Kidney epithelial cell (primary cell): ENCODE measurements around the gene CLNK. TPM values are rescaled to one million over a fixed set of nuclear protein-coding genes. Genes with fewer than 3 reads are reported as not detected.

Experiments
- DNase-seq: peaks from one replicate; pipeline ENCODE4 v3.0.0-alpha.2; 2010; ENCODE audit warnings: low read depth
- H3K27me3 ChIP-seq: 2 replicates; pipeline ENCODE4 v1.6.0; 2011; ENCODE audit warnings: low read length; ENCODE audit not compliant: control insufficient read depth, insufficient read depth
- H3K36me3 ChIP-seq: 2 replicates; pipeline ENCODE4 v1.5.1; 2011; ENCODE audit warnings: low read length; ENCODE audit not compliant: control insufficient read depth, insufficient read depth
- H3K4me3 ChIP-seq: 2 replicates; pipeline ENCODE4 v1.5.1; 2011; ENCODE audit warnings: low read depth, mild to moderate bottlenecking, control low read depth, low read length
- total RNA-seq: library from RNA; depleted of rRNA; stranded (reverse); fragments of >200 nt; gene quantifications from 2 replicates; pipeline ENCODE4 v1.2.3, GENCODE V29; 2015
- TF ChIP-seq, protein P1 (sequence below): IDR thresholded peaks from 2 replicates; pipeline ENCODE4 v1.5.1; 2011; ENCODE audit warnings: mild to moderate bottlenecking, moderate library complexity, low read length, control low read depth, inconsistent platforms; ENCODE audit not compliant: insufficient read depth, poor library complexity, severe bottlenecking

CLNK gene
- total RNA-seq, 1 donor from 2014 or later = not detected

DNA sequence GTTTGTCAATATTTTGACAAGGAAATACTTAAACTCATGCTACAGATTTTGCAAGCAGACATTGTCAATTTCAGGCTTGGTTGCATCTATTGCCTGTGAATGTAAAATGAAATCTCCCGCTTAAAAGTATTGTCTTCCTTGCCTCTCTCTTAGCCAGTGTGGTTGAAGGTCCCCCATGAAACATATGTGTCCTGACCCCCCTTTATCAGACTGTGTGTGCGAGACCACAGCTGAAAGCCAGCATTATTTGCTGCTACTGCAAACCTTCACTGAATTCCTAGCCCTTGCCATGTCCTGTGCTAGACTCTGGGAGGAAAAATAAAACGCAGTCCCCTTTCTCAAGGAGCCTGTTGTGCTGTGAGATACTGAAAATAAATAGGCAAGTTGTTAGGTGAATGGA lies 16.6 kb upstream of the CLNK start:
- no peaks in the 10 kb centered on the region for H3K27me3 ChIP-seq
- no peak for DNase-seq
- H3K36me3 ChIP-seq = no peaks in the 10 kb centered on the region
- H3K4me3 ChIP-seq = no peak overlapping the region
- TF ChIP-seq, protein P1, sequence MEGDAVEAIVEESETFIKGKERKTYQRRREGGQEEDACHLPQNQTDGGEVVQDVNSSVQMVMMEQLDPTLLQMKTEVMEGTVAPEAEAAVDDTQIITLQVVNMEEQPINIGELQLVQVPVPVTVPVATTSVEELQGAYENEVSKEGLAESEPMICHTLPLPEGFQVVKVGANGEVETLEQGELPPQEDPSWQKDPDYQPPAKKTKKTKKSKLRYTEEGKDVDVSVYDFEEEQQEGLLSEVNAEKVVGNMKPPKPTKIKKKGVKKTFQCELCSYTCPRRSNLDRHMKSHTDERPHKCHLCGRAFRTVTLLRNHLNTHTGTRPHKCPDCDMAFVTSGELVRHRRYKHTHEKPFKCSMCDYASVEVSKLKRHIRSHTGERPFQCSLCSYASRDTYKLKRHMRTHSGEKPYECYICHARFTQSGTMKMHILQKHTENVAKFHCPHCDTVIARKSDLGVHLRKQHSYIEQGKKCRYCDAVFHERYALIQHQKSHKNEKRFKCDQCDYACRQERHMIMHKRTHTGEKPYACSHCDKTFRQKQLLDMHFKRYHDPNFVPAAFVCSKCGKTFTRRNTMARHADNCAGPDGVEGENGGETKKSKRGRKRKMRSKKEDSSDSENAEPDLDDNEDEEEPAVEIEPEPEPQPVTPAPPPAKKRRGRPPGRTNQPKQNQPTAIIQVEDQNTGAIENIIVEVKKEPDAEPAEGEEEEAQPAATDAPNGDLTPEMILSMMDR = no peak

DNA sequence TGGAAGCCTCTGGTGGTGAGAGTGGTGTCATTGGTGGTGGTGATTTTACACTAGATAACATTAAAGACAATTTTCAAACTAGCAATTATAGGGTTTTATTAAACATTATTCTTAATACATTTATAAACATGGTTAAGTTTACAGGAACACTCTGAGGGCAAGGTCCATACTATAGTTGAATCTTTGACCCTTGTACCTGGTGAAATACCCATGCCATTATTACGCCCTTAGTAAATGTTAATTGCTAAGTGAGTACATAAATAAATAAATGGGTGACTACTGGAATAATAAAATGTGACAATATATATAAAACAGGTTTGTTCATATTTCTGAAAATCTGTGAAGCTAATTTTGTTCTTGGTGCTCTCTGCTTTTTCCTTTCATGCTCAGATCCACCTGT lies 13.6 kb upstream of the CLNK start:
- H3K4me3 ChIP-seq = no peak overlapping the region
- no peaks in the 10 kb centered on the region for H3K27me3 ChIP-seq
- H3K36me3 ChIP-seq = no peaks in the 10 kb centered on the region
- TF ChIP-seq, protein P1 = no peak
- no peak for DNase-seq

DNA sequence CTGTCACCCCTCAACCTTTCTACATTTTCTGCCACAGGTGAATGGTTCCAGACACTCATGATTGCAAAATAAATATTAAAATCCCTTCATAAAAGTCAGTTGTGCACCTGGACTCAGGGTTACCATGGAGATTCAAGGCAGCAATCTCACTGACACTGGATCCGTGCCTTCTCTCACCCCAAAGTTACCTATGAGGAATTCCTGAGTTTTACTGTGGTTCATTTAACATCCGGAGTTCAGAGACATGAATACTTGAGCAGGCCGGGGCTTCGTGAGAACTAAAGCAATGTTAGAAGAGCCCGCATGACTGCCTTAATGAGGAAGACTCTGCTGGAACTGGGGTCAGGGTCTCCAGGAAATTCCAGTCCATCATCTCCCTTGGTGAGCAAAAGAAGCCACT lies 12.5 kb upstream of the CLNK start:
- Histone ChIP-seq H3K4me3 (no peak overlapping the region), H3K27me3 (no peaks in the 10 kb centered on the region), H3K36me3 (no peaks in the 10 kb centered on the region)
- no peak for DNase-seq
- TF ChIP-seq, protein P1 = no peak

DNA sequence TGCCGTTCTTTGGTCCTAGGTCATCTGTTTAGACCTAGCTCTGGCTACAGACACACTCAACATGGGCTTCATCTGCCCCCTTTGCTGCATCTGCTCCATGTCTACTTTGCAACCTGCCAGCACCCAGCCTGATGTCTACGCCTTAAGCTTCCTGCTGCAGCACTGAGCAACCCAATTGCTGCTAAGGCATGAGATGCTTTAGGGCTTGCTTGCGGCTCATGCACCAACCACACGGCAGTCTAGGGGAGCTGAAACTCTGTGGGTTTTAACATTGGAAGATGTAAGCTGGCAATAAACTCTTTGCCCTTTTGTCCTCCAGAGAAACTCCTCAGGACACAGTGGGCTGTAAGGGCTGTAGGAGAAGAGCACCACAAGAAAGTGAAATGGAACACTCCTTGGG lies 11.7 kb upstream of the CLNK start:
- DNase-seq = no peak
- TF ChIP-seq, protein P1 = no peak
- Histone ChIP-seq H3K4me3 (no peak overlapping the region), H3K36me3 (no peaks in the 10 kb centered on the region), H3K27me3 (no peaks in the 10 kb centered on the region)

DNA sequence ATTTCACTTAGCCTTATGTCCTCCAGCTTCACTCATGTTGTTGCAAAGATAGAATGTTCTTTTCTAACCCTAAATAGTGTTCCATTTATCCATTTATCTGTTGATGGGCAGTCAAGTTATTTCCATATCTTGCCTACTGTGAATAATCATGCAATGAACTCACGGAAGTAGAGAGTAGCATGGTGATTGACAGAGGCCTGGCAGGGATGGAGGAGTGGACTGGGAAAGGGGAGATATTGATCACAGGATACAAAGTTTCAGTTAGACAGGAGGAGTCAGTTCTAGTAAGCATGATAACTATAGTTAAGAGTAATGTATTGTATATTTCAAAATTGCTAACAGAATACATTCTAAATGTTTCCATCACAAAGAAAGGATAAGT lies 10.3 kb upstream of the CLNK start:
- Histone ChIP-seq H3K27me3 (no peaks in the 10 kb centered on the region), H3K4me3 (no peak overlapping the region), H3K36me3 (no peaks in the 10 kb centered on the region)
- no peak for DNase-seq
- TF ChIP-seq, protein P1 = no peak

DNA sequence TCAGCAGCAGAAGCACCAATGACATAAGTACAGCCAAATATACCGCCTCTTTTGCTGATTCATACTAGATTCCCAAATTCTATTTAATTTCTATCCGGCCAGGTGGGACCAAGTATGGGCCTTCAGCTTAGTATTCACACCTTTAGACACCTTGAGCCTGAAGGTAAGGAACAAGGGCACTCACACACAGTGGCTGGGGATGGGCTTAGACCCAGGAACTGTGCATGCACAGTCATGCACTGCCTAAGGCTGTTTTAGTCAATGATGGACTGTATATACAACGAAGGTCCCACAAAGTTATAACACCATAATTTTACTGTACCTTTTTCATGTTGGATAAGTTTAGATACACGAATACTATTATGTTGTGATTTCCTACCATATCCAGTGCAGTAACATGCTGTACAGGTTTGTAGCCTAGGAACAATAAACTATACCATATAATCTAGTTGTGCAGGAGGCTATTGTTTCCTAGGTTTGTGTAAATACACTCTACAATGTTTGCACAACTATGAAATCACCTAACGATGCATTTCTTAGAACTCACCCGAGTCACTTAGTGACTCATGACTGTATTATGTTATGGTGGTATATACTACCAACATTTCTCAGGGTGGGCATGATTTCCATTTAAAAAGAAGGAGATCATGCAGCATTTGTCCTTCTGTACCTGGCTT lies 9.7 kb upstream of the CLNK start:
- H3K27me3 ChIP-seq = no peaks in the 10 kb centered on the region
- no peaks in the 10 kb centered on the region for H3K36me3 ChIP-seq
- TF ChIP-seq, protein P1 = no peak
- DNase-seq = no peak
- no peak overlapping the region for H3K4me3 ChIP-seq
